GM12865 (cell line): Measurements from ENCODE around the gene GET4.
"Not testable (repeated sequence)": the region's sequence is repeated elsewhere in the genome, so short reads cannot be mapped to it uniquely, and the experiment has no call there.

Experiments used
- DNase-seq: peaks from one replicate; pipeline ENCODE4 v3.0.0; 2010; ENCODE audit warnings: low read depth
- H3K4me3 ChIP-seq: 2 replicates; pipeline ENCODE4 v1.5.1; 2011; ENCODE audit warnings: mild to moderate bottlenecking, low read depth, low read length, control low read depth
- CTCF ChIP-seq: IDR thresholded peaks from 2 replicates; pipeline ENCODE4 v1.5.1; 2011; ENCODE audit warnings: low read length, control low read depth, low read depth, inconsistent platforms; ENCODE audit not compliant: insufficient read depth; ENCODE audit errors: missing control alignments

Gene GET4

GRCh38 chr7:904847-905246 is 28.5 kb downstream of the GET4 start:
- no peak for DNase-seq
- no peak for TF ChIP-seq CTCF

GRCh38 chr7:906776-907157 is 30.4 kb downstream of the GET4 start:
- DNase-seq, result no peak
- TF ChIP-seq CTCF, result no peak
- H3K4me3 ChIP-seq, result no peak overlapping the region

More at GRCh38 chr7:904847-905246, 28.5 kb downstream of the GET4 start:
- H3K4me3 ChIP-seq, result no peak overlapping the region

GRCh38 chr7:907158-907980 is 31.0 kb downstream of the GET4 start:
- TF ChIP-seq CTCF, result no peak
- DNase-seq, result no peak
- H3K4me3 ChIP-seq, result no peak overlapping the region

- DNase-seq, result no peak
- TF ChIP-seq CTCF, result no peak
Measured at GRCh38 chr7:908159-908581, 31.8 kb downstream of the GET4 start.

GRCh38 chr7:908591-909357 is 32.4 kb downstream of the GET4 start:
- H3K4me3 ChIP-seq, result not testable (repeated sequence)
- DNase-seq, result peak; percentile 67
- peak; percentile 82 for TF ChIP-seq CTCF

More at GRCh38 chr7:908159-908581, 31.8 kb downstream of the GET4 start:
- no peak overlapping the region for H3K4me3 ChIP-seq

- no peak for TF ChIP-seq CTCF
- no peak overlapping the region for H3K4me3 ChIP-seq
- no peak for DNase-seq
Measured at GRCh38 chr7:909358-910329, 33.3 kb downstream of the GET4 start.
